AG04449 (cell line): ENCODE measurements around the gene LGALS14.

ENCODE experiments used
- CTCF ChIA-PET: fragments of 350-600 bp; formaldehyde crosslinking; extraction: SDS; loops from one replicate; lab custom pipeline; 2021; ENCODE audit warnings: antibody characterized with exemption; lab: Yijun Ruan, JAX
- POLR2A ChIA-PET: fragments of 400-600, 350-600 bp; formaldehyde crosslinking; extraction: SDS; loops from one replicate; lab custom pipeline; 2020; ENCODE audit warnings: antibody characterized with exemption, inconsistent platforms; lab: Yijun Ruan, JAX
- DNase-seq: peaks from one replicate; pipeline ENCODE4 v3.0.0-alpha.2; 2010; ENCODE audit warnings: low read depth, low spot score
- H3K4me3 ChIP-seq: 2 replicates; pipeline ENCODE4 v1.5.1; 2011; ENCODE audit warnings: low read depth, mild to moderate bottlenecking, control low read depth, low read length
- CTCF ChIP-seq: IDR thresholded peaks from one replicate; pipeline ENCODE4 v1.5.1; 2011; ENCODE audit warnings: mild to moderate bottlenecking, moderate library complexity, low read length, control low read depth, inconsistent platforms; ENCODE audit not compliant: insufficient read depth; ENCODE audit errors: missing control alignments

Gene LGALS14

DNA sequence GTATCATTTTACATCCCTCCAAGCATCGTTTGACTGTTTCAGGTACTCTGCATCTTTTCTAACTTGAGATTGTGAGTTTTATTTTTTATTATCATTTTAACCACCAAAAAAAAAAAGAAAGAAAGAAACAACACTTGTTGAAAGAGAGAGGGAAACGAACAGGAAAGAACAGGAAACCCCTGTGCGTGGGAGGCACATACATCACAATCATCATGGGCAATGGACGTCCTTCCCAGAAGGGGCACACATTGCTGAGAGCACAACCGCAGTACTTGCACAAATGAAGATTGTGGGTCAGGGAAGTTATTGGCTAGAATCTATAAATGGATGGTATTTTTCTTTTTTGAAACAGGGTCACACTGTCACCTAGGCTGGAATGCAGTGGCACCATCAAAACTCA lies 31.8 kb downstream of the LGALS14 start:
- no peak overlapping the region for H3K4me3 ChIP-seq
- CTCF ChIA-PET = no interaction called here
- POLR2A ChIA-PET = no interaction called here
- no peak for DNase-seq
- no peak for TF ChIP-seq CTCF

DNA sequence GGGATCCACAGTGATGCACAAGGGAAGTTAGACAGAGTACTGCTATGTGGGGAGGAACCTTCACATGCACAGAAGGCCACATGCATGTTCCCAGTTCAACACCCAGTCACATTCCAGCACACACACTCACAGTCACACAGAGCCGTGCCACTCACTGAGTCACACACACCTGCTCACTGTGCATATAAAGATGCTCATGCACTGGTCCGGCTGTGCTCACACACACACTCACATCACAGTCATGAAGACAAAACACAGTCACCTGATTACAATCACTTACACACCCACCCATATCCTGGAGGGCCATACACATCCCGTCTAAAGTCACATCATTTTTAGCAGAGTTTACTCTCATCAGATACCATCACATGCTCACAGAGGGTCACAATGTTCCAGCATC lies 33.1 kb downstream of the LGALS14 start:
- H3K4me3 ChIP-seq = no peak overlapping the region
- POLR2A ChIA-PET = no interaction called here
- no peak for DNase-seq
- CTCF ChIA-PET = no interaction called here
- no peak for TF ChIP-seq CTCF

GRCh38 chr19:39737891-39738290 lies 33.6 kb downstream of the LGALS14 start, which contains the start of gene CLC:
Gene CLC (minus strand): TSS chr19:39738029. CDS start chr19:39737952, 77 bp downstream.
- POLR2A ChIA-PET = no interaction called here
- DNase-seq = no peak
- CTCF ChIA-PET = no interaction called here
- no peak within 1 kb of the TSS for H3K4me3 ChIP-seq
- no peak for TF ChIP-seq CTCF

DNA sequence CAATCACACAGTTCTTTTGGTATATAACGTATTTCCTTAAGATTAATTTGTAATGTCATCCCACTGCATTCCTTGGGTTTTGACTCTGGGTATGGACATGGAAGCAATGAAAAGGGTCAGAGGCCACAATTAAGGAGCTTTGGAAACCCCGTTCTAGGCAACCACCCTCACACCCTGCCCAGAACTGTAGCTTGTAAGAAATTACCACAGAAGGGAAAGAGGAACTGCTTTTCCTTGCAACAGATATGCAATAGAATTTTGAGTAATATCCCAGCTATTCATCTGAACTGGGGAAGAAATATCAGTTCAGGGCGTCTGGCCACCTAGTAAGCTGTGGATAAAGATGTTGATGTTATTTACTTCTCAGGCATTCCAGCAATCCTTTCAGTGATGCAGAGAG lies 34.5 kb downstream of the LGALS14 start:
- CTCF ChIA-PET = no interaction called here
- POLR2A ChIA-PET = no interaction called here
- no peak for DNase-seq
- no peak for TF ChIP-seq CTCF
- no peak overlapping the region for H3K4me3 ChIP-seq

DNA sequence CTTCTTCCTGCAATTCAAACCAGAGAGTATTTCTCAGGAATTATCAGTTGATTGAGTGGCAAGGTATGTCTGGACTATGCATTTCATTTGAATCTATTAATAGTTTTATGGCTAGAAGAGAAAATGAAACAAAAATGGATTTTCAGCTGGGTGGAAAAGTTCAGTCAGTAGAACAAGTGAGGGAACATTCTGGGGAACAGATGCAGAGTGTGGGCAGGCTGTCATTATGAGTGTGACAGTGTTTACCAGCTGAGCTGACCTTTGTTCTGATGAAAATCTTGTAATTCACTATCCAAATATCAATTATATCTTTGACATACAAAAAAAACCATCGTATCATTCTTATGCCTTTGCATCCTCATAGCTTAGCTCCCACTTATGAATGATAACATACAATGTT lies 36.1 kb downstream of the LGALS14 start:
- CTCF ChIA-PET = no interaction called here
- POLR2A ChIA-PET = no interaction called here
- no peak overlapping the region for H3K4me3 ChIP-seq
- no peak for DNase-seq
- TF ChIP-seq CTCF = no peak

DNA sequence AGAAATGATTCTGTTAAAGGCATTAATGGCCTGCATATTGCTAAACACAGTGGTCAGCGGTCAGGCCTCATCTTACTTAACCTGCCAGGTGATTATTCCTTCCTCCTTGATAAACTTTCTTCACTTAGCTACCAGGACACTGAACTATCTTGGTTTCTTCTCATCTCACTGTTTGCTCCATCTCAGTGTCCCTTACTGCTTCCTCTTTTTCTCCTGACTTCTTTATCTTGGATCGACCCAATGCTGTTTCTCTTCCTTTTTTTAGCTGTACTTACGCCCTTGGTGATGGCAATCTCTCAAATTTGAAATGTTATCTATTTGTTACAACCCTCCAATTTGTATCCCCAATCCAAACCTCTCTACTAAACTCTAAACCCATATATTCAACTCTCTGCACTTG lies 41.4 kb downstream of the LGALS14 start:
- ChIA-PET CTCF (no interaction called here), POLR2A (no interaction called here)
- H3K4me3 ChIP-seq = no peak overlapping the region
- no peak for TF ChIP-seq CTCF
- no peak for DNase-seq
